GM03348 (cell line): ENCODE results near the gene BBS4.
A peak's percentile ranks its signal among the peaks of the same experiment; 100 is the strongest.
"Not testable (repeated sequence)": the region's sequence is repeated elsewhere in the genome, so short reads cannot be mapped to it uniquely, and the experiment has no call there.

Experiments used
- DNase-seq: peaks from one replicate; pipeline ENCODE4 v3.0.0; 2012; ENCODE audit warnings: low spot score

The BBS4 gene

DNA sequence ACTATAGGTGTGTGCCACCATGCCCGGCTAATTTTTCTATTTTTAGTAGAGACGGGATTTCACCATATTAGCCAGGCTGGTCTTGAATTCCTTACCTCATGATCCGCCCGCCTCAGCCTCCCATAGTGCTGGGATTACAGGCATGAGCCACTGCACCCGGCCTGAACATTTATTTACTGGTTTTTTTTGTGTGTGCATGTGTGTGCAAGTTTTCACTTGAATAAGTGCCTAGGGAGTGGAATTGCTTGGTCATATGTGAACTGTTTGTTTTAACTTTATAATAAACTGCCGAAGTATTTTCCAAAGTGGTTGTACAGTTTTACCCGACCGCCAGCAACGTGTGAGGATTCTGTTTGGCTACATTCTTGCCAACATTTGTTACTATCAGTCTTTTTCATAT is 14.1 kb downstream of the BBS4 start:
- DNase-seq = no peak

DNA sequence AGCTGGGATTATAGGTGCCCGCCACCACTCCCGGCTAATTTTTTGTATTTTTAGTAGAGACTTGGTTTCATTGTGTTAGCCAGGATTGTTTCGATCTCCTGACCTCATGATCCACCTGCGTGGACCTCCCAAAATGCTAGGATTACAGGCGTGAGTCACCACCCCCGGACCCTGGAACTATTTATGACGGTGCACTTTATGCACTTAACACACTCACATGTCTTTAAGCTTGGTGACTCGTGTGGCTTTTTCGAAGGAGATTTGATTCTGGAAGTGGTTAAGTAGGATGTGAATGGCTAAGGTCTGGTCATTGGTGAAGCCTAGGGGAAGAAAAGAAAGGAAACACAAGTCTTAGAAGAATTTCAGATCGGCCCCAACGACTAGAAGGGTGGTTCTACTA is 20.3 kb downstream of the BBS4 start:
- no peak for DNase-seq

DNA sequence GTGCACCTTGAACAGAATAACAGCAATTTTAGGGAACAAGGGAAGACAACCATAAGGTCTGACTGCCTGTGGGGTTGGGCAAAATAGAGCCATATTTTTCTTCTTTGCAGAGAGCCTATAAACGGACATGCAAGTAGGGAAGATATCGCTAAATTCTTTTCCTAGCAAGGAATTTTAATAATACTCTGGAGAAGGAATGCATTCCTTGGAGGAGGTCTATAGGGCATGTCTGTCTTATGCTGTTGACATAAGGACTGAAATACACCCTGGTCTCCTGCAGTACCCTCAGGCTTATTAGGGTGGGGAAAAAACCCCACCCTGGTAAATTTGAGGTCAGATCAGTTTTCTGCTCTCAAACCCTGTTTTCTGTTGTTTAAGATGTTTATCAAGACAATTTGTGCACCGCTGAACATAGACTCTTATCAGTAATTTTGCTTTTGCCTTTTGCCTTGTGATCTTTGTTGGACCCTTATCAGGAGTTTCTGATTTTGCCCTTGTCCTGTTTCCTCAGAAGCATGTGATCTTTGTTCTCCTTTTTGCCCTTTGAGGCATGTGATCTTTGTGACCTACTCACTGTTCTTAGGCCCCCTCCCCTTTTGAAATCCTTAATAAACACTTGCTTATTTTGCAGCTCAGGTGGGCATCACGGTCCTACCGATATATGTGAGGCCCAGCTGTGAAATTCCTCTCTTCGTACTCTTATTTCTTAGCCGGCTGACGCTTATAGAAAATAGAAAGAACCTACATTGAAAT is 22.7 kb downstream of the BBS4 start:
- not testable (repeated sequence) for DNase-seq

DNA sequence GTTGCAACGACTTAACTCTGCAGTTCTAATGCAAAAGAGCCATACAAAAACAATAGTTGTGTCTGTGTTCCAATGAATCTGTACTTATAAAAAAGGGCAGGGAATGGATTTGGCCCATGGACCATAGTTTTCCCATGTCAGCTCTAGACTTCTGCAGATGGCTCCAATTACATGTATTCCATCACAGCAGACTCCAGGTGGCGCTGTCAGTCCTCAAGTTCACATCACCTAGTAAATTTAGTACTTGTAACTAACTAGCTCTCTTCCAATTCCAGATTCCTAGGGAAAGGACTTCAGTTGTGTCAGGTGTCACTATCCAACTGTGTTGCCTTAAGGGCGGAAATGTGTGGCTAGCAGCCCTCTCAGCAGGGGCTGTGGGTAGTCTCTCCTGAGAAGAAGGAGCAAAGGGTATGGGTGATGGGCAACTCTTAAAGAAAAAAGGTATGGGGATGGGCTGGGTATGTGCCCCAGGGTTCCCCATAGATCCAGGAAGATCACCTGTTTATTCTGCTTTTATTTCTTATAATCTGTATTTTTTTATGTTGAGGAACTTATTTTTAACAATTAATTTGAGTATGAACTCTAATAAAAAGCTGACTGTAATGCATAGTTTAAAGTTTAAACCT is 36.2 kb downstream of the BBS4 start:
- DNase-seq = peak; percentile 72

DNA sequence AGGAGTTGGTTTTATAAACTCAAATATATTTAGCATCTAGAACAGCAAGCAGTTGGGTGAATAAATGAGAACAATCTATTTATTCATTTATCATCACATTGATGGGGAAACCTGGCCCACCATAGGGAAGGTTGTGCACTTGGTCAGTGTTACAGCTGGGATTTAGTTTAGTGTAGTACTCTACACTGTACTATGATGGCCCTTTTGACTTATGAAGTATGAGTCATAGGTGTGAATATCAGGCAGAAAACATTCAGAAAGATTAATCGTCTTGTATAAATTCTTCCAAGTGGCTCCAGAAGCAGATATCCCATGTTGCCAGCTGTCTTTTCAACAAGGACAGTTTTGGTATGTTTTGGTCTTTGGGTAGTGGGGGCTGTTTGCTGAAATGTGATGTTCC is 38.0 kb downstream of the BBS4 start:
- no peak for DNase-seq

DNA sequence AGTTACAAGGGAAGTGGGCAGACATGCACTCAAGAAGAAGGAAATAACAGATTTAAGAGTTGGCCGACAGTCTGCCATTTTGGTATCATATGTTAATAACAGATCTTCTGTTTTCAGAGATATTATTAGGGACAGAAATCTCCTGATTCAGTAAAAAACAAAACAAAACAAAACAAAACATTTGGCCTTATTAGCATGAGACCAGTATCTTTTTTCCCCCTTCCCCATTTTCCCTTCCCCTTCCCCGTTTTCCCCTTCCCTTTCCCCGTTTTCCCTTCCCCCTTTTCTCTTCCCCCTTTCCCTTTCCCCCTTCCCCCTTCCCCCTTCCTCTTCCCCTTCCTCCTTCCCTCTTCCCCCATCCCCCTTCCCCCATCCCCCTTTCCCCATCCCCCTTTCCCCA is 39.4 kb downstream of the BBS4 start:
- no peak for DNase-seq

DNA sequence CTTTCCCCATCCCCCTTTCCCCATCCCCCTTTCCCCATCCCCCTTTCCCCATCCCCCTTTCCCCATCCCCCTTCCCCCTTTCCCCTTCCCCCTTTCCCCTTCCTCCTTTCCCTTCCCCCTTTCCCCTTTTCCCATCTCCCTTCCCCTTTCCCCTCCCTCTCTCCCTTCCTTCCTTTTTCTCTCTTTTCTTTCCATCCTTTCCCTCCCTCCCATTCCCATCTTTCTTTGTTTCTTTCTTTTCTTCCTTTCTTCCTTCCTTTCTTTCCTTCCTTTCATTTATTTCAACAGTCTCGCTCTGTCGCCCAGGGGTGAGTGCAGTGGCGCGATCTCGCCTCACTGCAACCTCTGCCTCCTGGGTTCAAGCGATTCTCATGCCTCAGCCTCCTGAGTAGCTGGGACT is 39.8 kb downstream of the BBS4 start:
- DNase-seq = not testable (repeated sequence)

DNA sequence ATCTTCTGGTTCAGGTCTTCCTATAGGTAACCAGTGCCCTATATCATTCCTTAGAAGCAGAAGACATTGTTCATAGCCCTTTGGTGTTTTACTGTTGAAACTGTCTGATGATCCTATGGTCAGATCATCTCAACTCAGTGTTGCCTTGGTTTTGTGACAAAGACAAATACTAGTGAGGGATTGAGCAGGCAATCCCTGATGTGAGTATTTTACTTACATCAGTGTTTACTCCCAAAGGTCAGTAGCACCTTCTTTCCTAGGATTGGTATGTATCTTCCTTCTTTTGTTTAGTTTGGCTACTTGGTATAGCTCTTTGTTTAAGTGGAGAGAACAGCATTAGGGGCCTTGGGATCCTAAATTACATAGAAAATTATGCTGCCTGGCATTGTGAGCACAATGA is 41.1 kb downstream of the BBS4 start:
- DNase-seq = no peak

DNA sequence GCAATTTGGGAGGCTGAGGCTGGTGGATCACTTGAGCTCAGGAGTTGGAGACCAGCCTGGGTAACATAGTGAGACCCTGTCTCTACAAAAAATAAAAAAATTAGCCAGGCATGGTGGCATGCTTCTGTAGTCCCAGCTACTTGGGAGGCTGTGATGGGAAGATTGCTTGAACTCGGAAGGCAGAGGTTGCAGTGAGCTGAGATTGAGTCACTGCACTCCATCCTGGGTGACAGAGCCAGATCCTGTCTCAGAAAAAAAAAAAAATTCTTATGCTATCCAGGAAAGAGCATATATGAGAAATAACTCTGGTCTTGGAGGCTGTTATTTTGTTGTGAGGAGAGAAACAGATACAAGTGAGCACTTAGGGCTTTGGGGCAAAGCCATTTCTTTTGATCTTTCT is 42.2 kb downstream of the BBS4 start:
- not testable (repeated sequence) for DNase-seq

DNA sequence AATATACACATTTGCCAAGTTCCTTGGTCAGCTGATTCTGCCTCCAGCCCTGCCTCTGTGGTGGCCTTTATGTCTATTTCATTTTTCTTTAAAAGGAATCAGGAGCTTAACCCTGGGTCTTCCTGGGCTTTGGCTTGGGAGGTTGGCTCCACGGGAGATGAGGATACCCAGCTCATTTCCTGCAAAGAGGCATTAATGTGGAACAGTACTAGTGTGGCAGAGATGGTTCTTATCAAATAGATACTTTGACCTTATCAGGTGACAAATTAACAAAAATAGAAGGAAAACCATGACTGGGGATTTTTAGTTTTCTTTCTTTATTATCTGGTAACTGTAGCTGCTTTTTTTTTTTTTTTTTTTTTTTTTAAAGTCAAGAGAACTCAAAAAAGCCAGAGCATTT is 42.8 kb downstream of the BBS4 start:
- DNase-seq = no peak

DNA sequence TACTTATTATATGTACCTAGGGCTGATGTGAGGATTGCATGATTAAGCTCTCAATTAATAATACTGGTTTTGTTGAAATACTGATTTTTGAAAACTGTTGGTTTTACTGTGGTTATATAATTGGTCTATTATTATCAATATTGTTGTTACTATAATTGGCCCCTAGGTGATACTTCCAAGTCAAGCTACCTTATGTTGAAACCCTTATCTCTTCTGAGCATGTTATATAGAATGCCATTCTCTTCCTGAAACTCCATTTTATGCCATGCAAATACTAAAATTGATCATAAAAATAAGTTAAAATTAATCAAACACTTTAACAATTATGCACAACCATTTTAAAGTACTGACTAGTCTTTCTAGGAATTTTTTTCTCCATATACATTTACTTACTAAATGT is 46.1 kb downstream of the BBS4 start:
- DNase-seq = no peak

DNA sequence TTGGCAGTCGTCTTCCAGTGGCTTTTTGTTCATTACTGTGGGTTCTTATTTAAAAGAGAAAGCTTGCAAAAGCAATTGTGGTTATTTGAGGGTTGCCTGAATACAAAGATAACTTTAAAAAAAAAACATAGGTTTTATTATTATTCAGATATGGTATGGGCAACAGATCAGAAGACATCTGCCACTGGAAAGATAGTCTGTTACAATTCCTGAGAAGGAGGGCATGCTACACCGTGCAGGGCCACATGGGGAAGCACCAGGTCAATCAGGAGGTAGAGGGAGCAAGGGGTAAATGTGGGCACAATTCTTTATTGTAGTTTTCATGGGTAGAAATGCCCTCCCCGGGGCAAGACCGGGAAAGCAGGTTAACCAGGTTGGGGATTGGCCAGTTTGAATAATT is 46.5 kb downstream of the BBS4 start:
- DNase-seq = no peak

DNA sequence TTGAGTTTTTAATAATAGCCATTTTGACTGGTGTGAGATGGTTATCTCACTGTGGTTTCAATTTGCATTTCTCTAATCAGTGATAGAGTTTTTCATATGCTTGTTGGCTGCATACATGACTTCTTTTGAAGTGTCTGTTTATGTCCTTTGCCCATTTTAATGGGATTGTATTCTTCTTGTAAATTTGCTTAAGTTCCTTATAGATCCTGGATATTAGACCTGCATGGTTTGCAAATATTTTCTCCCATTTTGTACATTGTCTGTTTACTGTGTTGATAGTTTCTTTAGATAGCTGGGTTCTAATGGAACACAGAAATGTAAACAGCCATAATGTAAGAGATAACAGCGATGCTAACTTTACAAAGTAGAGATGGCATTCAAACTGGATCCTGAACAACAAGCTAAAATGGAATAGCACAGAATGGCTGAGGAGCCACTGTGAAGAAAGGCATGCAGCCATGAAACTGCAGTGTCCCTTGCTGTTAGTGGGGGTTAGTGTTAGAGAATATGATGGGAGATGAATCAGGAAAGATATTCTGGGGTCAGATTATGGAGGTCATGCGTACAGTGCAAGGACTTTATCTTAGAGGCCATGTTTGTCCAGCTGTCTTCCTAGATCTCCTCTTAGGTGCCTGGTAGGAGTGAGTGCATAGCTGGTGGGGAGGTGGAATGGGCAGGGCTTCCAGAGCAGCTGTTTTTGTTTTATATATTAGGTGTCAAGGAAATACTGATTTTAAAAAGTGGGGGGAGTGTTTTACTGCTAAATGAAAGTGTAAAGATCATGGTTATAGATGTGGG is 48.1 kb downstream of the BBS4 start:
- no peak for DNase-seq

DNA sequence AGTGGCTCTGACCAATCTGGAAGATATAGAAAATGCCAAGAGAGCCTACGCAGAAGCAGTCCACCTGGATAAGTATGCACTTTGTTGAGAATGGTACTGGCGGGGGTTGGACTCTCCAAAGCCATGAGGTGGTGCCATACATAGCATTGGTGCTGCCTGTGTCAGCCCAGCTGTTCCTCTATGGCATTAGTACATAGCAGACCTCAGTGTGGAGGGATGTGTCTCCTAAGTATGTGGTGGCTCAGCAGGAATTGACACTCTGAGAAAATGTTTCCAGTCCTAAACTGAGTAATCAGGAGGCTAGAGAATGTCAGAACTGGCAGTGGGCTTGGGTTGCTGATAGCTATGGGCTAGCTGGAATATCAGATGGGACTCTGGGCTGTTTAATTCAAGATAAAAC is 49.1 kb downstream of the BBS4 start:
- no peak for DNase-seq

DNA sequence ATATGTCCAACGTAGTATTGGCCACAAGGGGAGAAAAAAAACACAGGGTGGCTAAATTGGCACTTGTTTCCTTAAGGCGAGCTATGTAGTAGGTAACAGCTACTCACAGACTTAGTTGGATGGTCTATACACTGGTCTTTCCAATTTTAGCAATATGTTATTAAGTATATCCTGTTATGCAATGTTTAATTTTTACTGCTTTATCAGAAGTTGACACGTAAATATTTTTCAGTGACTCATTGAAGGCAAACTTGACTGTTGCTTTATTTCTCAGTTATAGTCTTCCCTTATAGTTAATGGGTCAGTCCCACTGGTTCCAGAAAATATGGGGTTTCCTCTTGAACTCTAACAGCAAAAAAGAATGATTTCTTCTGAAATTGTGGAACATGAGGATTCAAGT is 51.1 kb downstream of the BBS4 start:
- DNase-seq = no peak

DNA sequence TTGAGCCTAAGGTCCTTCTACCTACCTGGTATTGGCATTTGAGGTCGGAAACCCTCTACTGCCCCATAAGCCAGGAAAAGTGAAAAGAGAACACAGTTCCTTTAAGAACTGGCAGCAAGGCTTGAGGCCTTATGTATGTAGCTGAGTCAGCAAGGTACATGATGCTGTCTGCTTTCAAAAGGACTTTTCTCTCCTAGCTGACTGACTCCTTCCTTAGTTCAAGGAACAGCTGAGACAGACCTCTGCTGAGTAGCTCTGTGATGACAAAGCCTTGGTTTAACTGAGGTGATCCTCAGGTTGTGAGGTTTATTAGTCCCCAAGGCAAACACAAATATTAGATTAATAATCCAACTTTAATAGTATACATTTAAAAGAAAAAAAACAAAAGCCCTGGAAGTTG is 51.7 kb downstream of the BBS4 start:
- no peak for DNase-seq

DNA sequence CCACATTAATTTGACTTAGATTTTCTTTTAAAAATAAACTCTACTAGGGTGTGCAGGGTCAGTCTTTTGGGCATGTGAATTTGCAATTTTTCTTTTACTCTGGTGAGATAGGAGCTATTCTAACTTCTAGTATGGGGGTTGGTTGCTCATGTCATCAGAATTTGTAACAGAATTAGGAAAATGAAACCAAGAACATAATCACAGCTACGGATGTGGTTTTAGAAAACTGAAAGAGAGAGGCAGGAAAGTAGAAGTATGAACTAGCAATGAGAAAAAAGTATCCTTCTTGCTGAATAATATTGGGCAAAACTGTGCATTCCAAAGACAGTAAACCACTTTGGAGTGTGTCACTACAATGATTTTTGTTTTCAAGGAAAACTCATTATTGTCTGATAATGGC is 54.2 kb downstream of the BBS4 start:
- no peak for DNase-seq

DNA sequence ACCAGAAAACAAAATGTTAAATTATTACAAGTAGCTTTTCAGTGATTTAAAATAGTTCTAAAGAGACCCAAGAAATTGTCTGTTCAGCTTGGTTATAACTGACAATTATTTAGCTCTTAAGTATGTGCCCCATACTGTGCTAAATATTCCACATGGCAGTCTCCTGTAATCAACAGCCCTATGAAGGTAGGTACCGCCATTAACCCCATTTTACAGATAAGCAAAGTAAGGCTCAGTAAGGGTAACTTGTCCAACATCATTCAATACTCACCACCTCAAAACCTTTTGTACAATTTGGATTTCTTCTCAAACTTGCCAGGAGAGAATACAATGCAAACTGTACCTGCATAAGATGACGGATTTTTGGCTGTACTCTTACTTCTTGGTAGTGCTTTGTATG is 63.7 kb downstream of the BBS4 start:
- DNase-seq = no peak

DNA sequence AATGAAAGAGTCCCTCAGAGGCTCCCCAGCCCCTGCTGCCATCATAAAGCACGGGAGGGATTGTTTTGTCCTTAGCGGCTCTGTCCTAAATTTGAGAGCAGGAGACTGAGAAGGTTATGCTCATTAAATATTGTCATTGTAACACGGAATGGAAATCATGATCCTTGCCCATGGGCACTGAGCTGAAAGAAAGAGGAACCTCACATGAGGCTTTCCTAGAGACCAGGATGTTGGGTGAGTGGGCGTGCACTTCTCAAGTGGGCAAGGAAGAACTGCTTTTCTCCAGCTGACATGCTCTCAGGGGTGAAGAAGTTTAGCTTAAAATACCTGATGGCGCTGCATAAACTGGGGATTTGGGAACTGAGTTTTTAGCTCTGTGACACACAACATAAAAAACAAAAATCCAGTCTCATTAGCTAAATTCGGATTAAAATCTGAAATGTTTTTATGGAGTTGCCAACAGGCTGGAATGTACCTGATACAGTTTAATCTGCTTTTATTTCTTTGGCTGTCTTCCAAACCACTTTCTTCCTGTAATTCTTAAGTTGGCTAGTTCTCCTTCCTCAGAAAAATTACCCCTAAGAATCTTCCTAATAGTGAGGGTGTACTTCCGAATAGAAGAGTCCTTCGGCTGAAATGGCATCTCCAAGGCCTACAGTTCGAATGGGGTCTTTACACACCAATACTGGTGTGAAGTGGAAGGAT is 65.9 kb downstream of the BBS4 start:
- no peak for DNase-seq

DNA sequence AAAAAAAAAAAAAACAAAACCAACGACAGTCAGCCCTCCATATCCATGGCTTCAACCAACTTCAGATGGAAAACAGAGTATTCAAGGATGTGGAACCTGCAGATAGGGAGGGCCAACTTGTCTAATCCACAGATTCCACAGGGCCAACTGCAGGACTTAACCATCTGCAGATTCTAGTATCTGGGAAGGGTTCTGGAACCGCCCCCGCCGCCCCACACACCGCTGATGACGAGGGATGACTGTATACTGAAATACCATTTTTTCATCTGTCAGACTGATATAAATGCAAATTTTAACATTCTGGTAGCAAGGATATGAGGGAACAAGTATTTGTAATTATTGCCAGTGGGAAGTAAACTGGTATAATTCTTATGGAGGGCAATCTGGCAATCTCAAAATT is 68.1 kb downstream of the BBS4 start:
- DNase-seq = no peak

DNA sequence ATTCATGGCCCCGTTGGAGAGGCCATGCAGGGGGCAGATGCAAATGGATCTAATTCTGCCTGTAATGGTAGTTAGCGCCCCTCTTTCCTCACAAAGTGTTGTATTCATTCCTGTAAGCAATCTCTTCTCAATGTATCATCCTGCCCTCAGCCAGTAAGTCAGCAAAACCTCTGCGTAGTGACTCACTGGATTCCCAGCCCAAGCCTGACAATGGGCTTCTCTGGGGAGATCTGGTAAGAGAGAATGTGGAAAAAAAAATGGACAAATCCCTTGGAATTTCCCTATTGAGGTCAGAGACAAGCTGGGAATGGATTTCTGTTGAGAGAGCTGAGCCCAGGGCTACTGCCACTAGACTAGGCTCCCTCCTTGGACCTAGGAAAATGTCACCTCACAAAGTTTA is 72.2 kb downstream of the BBS4 start:
- DNase-seq = peak; percentile 89

DNA sequence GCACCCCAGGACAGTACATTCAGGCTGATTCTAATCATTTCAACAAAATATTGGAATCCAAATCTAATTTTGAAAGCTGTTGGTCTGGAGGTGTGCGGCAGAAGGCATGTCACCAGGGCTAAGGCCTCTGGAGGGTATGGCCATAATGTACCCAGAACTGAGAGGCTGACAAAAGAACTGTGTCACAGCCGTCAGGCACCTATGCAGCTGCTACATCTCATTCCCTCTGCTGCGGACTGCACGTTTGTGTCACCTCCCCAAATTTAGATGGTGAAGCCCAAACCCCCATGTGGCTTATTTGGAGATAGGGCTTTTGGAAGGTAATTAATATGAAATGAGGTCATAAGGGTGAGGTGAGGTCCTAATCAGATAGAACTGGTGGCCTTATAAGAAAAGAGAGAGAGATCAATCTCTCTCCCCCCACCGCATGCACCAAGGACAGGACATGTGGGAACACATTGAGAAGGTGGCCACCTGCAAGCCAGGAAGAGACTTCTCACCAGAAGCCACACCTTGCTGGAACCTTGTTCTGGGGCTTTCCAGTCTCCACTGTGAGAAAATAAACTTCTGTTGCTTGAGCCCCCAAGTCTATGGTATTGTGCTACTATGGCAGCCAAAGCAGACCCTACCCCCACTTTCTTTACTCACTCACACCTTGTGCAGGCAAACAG is 74.7 kb downstream of the BBS4 start:
- DNase-seq = no peak
